DND-41 (cell line): ENCODE data around the gene TLR6.

ENCODE experiments used
- EZH2 ChIP-seq: IDR thresholded peaks from 3 replicates; pipeline ENCODE4 v1.6.1; 2012; ENCODE audit warnings: borderline replicate concordance, low read depth, mild to moderate bottlenecking, moderate library complexity, low read length, inconsistent platforms; ENCODE audit not compliant: severe bottlenecking
- TF ChIP-seq, protein P1 (sequence below): IDR thresholded peaks from 2 replicates; pipeline ENCODE4 v1.5.1; 2012; ENCODE audit warnings: borderline replicate concordance, low read length, moderate library complexity, mild to moderate bottlenecking; ENCODE audit not compliant: poor library complexity, severe bottlenecking; ENCODE audit errors: extremely low read depth

DNA sequence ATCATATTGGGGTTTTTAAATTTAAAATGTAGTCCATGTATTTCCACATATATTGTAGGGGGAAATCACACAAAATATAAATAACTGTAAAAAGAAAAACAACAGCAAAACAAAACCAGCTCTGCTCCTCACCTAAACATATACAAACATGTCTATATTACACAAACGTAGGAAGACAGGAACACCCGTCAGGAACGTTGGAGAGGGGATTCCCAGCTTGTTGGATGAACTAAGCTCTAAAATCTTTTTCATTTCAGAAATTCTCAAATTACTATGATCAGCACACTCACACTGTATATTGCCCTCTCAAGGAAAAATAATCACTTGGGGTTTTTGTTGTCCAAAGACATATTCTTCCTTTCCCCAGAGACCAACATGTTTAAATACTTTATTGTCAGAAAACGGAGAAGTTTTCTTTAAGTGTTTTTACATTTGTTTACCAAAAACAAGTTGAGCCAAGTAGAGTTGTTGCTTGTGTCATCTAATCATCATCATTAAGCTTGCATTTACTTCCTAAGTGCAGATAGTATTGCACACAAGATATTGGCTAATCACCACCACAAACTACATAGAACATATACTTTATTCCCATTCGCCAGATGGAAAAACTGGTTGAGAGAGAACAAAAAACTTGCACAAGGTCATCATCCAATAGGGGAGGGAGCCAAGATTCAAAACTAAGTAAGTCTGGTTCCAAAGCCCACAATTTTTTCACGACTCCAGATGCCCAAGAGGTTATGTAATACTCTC is 71.4 kb downstream of the TLR6 start:
- TF ChIP-seq, protein P1, sequence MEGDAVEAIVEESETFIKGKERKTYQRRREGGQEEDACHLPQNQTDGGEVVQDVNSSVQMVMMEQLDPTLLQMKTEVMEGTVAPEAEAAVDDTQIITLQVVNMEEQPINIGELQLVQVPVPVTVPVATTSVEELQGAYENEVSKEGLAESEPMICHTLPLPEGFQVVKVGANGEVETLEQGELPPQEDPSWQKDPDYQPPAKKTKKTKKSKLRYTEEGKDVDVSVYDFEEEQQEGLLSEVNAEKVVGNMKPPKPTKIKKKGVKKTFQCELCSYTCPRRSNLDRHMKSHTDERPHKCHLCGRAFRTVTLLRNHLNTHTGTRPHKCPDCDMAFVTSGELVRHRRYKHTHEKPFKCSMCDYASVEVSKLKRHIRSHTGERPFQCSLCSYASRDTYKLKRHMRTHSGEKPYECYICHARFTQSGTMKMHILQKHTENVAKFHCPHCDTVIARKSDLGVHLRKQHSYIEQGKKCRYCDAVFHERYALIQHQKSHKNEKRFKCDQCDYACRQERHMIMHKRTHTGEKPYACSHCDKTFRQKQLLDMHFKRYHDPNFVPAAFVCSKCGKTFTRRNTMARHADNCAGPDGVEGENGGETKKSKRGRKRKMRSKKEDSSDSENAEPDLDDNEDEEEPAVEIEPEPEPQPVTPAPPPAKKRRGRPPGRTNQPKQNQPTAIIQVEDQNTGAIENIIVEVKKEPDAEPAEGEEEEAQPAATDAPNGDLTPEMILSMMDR = no peak
- no peak for TF ChIP-seq EZH2
